IPS DF 19.7 (cell line): ENCODE data around the gene ZFYVE26.
A peak's percentile ranks its signal among the peaks of the same experiment; 100 is the strongest.
"Not testable (repeated sequence)": the region's sequence is repeated elsewhere in the genome, so short reads cannot be mapped to it uniquely, and the experiment has no call there.

Source experiments
- DNase-seq: peaks from one replicate; pipeline ENCODE4 v3.0.0-alpha.2; 2013; ENCODE audit warnings: low read depth, low spot score

ZFYVE26 gene

GRCh38 chr14:67709796-67710195 is 106.6 kb downstream of the ZFYVE26 start:
- DNase-seq, result not testable (repeated sequence)

GRCh38 chr14:67709346-67709745 is 107.0 kb downstream of the ZFYVE26 start:
- DNase-seq, result not testable (repeated sequence)

- DNase-seq, result no peak
Observed at GRCh38 chr14:67705211-67705610, 111.2 kb downstream of the ZFYVE26 start.

GRCh38 chr14:67704484-67705089 is 111.8 kb downstream of the ZFYVE26 start:
- peak; percentile 12 for DNase-seq

GRCh38 chr14:67703997-67704396 is 112.4 kb downstream of the ZFYVE26 start:
- no peak for DNase-seq

- not testable (repeated sequence) for DNase-seq
Observed at GRCh38 chr14:67701492-67701891, 114.9 kb downstream of the ZFYVE26 start, which contains the start of gene RDH12. TSS of gene RDH12 (plus strand) at chr14:67701886. CDS start at chr14:67722643, 20,757 bp downstream.

GRCh38 chr14:67698179-67698578 is 118.2 kb downstream of the ZFYVE26 start:
- no peak for DNase-seq

- DNase-seq, result no peak
Observed at GRCh38 chr14:67697006-67697405, 119.4 kb downstream of the ZFYVE26 start.
